GM23248 (cell line): ENCODE measurements around the gene TMEM131L. TPM values are rescaled to one million over a fixed set of nuclear protein-coding genes. Genes with fewer than 3 reads are reported as not detected.

Experiments
- DNase-seq: peaks from one replicate; pipeline ENCODE4 v3.0.0-alpha.2; 2015
- H2AFZ ChIP-seq: fragments of 200-600 bp; sonication (generic); 2 replicates; pipeline ENCODE4 v1.6.1; 2016; ENCODE audit warnings: antibody characterized with exemption
- H3F3A ChIP-seq: fragments of 200-600 bp; sonication (generic); 2 replicates; pipeline ENCODE4 v1.6.1; 2016; ENCODE audit warnings: mild to moderate bottlenecking, antibody characterized with exemption, mixed run types; ENCODE audit not compliant: insufficient read depth
- H3K27ac ChIP-seq: fragments of 200-600 bp; sonication (generic); 2 replicates; pipeline ENCODE4 v1.5.1; 2016; ENCODE audit warnings: mild to moderate bottlenecking
- H3K27me3 ChIP-seq: fragments of 200-600 bp; sonication (generic); replicated peaks from 2 replicates; pipeline ENCODE4 v1.6.1; 2016; ENCODE audit warnings: mild to moderate bottlenecking; ENCODE audit not compliant: insufficient read depth
- H3K36me3 ChIP-seq: fragments of 200-600 bp; sonication (generic); 2 replicates; pipeline ENCODE4 v1.6.1; 2016; ENCODE audit warnings: low read depth, mild to moderate bottlenecking
- H3K4me1 ChIP-seq: fragments of 200-600 bp; sonication (generic); 2 replicates; pipeline ENCODE4 v1.6.1; 2016; ENCODE audit warnings: mild to moderate bottlenecking; ENCODE audit not compliant: insufficient read depth
- H3K4me2 ChIP-seq: fragments of 200-600 bp; sonication (generic); one replicate; pipeline ENCODE4 v1.6.1; 2016; ENCODE audit warnings: mild to moderate bottlenecking; ENCODE audit not compliant: unreplicated experiment
- H3K4me3 ChIP-seq: fragments of 200-600 bp; sonication (generic); 2 replicates; pipeline ENCODE4 v1.5.1; 2016; ENCODE audit warnings: mild to moderate bottlenecking
- H3K79me2 ChIP-seq: fragments of 200-600 bp; sonication (generic); 2 replicates; pipeline ENCODE4 v1.6.1; 2016; ENCODE audit warnings: mild to moderate bottlenecking; ENCODE audit not compliant: insufficient read depth
- H3K9ac ChIP-seq: fragments of 200-600 bp; sonication (generic); 2 replicates; pipeline ENCODE4 v1.6.1; 2016; ENCODE audit warnings: mild to moderate bottlenecking
- H3K9me2 ChIP-seq: fragments of 200-600 bp; sonication (generic); 2 replicates; pipeline ENCODE4 v1.6.1; 2016; ENCODE audit warnings: mixed run types, mild to moderate bottlenecking, moderate library complexity; ENCODE audit not compliant: insufficient read depth
- H3K9me3 ChIP-seq: fragments of 200-600 bp; sonication (generic); one replicate; pipeline ENCODE4 v1.6.1; 2017; ENCODE audit warnings: low read depth
- H4K20me1 ChIP-seq: fragments of 200-600 bp; sonication (generic); 2 replicates; pipeline ENCODE4 v1.6.0; 2016; ENCODE audit not compliant: insufficient read depth
- EZH2 ChIP-seq: fragments of 200-600 bp; sonication (generic); IDR thresholded peaks from 2 replicates; pipeline ENCODE4 v1.6.1; 2018; ENCODE audit warnings: antibody characterized with exemption, mild to moderate bottlenecking; ENCODE audit not compliant: insufficient read depth, poor library complexity, severe bottlenecking
- EZH2phosphoT487 ChIP-seq: fragments of 200-600 bp; sonication (generic); IDR thresholded peaks from 2 replicates; pipeline ENCODE4 v1.6.1; 2018; ENCODE audit warnings: antibody characterized with exemption, moderate library complexity, mild to moderate bottlenecking, low read depth; ENCODE audit not compliant: insufficient read depth
- WGBS, 2 experiments: methylation state at CpG; one replicate each; pipeline ENCODE4 v1.1.6; 2015 to 2017; ENCODE audit warnings: low lambda C conversion rate in 2 of 2, low coverage in 1 of 2; ENCODE audit errors: missing lambda C conversion rate in 2 of 2; 5-methylcytosine and 5-hydroxymethylcytosine counted together
- in situ Hi-C: fragments of 300-500 bp; cut with MboI; formaldehyde crosslinking; loops from 2 replicates; pipeline ENCODE4 v1.15.0; 2020
- polyA plus RNA-seq: library from polyadenylated mRNA; unstranded; fragments of >200 nt; fragmentation: Nextera tagmentation; extraction: Ambion mirVana; gene quantifications from 2 replicates; pipeline ENCODE4 v1.2.1, GENCODE V29; 2016
- total RNA-seq: library from RNA; depleted of rRNA; stranded (reverse); fragments of >200 nt; shearing (Covaris generic); gene quantifications from 2 replicates; pipeline ENCODE4 v1.2.3, GENCODE V29; 2014; rRNA removed

TMEM131L gene
- total and polyA plus RNA-seq, 2 experiments from 2014 or later, result 8.7 to 11.1 TPM

DNA sequence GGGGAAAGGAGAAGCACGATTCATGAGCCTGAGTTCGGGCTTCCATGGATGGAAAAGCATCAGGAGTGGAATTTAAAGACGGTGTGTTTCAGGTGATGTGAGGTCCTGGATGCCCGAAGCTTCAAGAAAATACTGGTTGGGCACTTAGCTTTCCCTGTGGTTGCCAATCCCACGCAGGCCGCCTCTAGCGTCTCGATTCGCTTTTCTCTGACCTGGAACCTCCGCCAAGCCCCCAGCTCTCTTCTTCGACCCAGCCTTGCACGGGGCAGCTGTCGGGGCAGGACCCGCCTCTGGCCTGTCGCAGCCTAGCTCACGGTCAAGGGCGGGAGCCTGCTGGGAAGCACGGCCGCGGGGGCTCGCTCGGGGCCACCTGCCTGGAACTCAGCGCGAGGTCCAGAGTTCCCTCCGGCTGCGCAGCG lies 217.6 kb downstream of the TMEM131L start:
- Histone ChIP-seq H3K36me3 (no peaks in the 10 kb centered on the region), H2AFZ (peak overlapping the region; percentile 55), H3K9ac (no peak overlapping the region), H3K4me1 (no peaks in the 10 kb centered on the region), H3K4me2 (peak overlapping the region; percentile 73), H3K9me2 (no peaks in the 10 kb centered on the region), H3K27me3 (peaks cover 61% of the 10 kb centered on the region), H3F3A (no peaks in the 10 kb centered on the region; the same call in 1 of the 2 replicates), H3K27ac (no peak overlapping the region), H4K20me1 (no peaks in the 10 kb centered on the region; the same call in 1 of the 2 replicates), H3K9me3 (no peaks in the 10 kb centered on the region), H3K79me2 (no peaks in the 10 kb centered on the region), H3K4me3 (peak overlapping the region; percentile 67)
- 16 to 20% methylated on average over 27 of the region's 27 CpGs for WGBS, 2 experiments
- DNase-seq, result no peak
- TF ChIP-seq EZH2phosphoT487 (no peak), EZH2 (no peak)
- in situ Hi-C loops, result no loop called here

DNA sequence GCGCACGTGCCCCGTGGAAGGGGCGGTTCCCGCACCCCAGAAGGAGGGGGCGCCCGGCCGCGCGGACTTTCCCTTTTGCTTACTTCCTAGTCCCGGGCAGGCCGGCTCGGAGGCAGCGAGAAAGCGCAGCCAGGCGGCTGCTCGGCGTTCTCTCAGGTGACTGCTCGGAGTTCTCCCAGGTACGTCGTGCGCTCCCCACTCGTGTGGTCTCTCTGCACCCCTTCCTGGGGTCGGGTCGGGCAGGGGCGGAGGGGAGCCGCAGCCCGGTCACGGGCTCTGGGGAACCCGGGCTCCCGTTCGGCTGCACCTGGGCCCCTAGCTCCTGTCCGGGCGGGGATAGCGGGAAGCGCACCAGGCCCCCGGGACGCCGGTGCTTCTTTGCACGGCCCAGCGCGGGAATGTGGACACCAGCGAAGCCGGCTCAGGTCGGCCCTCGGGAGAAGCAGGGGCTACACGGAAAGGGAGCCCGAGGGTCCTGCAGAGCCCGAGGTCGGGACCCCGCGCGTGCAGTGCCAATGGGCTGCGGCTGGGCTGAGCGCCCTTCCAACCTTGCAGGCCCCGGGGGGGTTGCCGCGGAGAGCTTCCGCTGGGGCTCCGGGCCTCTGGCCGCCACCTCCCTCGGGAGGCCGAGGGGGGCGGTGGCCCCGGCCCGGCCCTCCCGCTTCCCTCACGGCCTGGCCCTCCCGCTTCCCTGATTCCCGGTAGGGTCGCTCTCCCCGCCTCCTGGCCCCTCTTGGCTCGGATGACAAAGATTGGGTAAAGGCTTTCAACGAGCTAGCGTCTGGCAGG lies 218.2 kb downstream of the TMEM131L start, which contains the start of gene TLR2:
TSS of gene TLR2 (plus strand) at position 99 of the 789 bp plus-strand sequence. CDS start 18,628 bp downstream, outside the sequence.
- 1% methylated on average over 55 to 72 of the region's 75 CpGs for WGBS, 2 experiments
- Histone ChIP-seq H2AFZ (peak within 1 kb of the TSS; percentile 55), H3K79me2 (no peaks in the 10 kb centered on the region), H3K9me3 (no peaks in the 10 kb centered on the region), H3K9ac (no peak within 1 kb of the TSS), H3K4me2 (peak within 1 kb of the TSS; percentile 73), H3K27ac (no peak within 1 kb of the TSS), H4K20me1 (no peaks in the 10 kb centered on the region; the same call in 1 of the 2 replicates), H3K4me1 (no peaks in the 10 kb centered on the region), H3K36me3 (no peaks in the 10 kb centered on the region), H3F3A (no peaks in the 10 kb centered on the region; the same call in 1 of the 2 replicates), H3K27me3 (peaks cover 61% of the 10 kb centered on the region), H3K9me2 (no peaks in the 10 kb centered on the region), H3K4me3 (peak within 1 kb of the TSS; percentile 67)
- DNase-seq, result peak; percentile 47
- in situ Hi-C loops, result no loop called here
- TF ChIP-seq EZH2 (peak; percentile 65), EZH2phosphoT487 (no peak)

DNA sequence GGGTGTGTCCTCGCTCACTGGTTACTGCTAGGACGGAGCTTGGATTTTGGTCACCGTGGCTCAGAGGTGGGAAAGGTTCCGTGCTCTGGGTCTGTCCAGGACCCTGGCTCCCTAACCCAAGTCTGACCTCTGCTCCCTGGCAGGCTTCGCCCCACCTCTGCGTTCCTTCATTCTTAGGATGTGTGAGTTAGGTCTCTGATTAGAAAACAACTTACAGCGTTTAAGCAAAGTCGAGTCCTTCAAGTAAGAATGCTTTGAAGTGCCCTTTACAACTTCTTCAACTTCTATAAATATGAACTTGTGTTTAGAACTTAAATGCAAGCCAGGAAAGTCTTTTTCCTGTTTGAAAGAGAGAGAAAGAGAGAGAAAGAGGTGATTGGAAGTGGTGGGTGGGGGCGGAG lies 218.8 kb downstream of the TMEM131L start:
- no peaks in the 10 kb centered on the region for H3K9me3 ChIP-seq
- peak overlapping the region; percentile 21 for H2AFZ ChIP-seq
- H3K27me3 ChIP-seq, result peaks cover 61% of the 10 kb centered on the region
- H3K4me2 ChIP-seq, result peak overlapping the region; percentile 73
- in situ Hi-C loops, result no loop called here
- TF ChIP-seq EZH2, result peak; percentile 49
- TF ChIP-seq EZH2phosphoT487, result 0 out of 2 replicates have a peak, but pooled peaks have one; percentile 1
- H3K79me2 ChIP-seq, result no peaks in the 10 kb centered on the region
- H3F3A ChIP-seq, result no peaks in the 10 kb centered on the region; the same call in 1 of the 2 replicates
- H3K27ac ChIP-seq, result no peak overlapping the region
- H3K9ac ChIP-seq, result no peak overlapping the region
- peak overlapping the region; percentile 67 for H3K4me3 ChIP-seq
- no peaks in the 10 kb centered on the region for H3K4me1 ChIP-seq
- peak; percentile 20 for DNase-seq
- WGBS, 2 experiments, result 15% methylated on average over 9 of the region's 9 CpGs
- no peaks in the 10 kb centered on the region for H3K9me2 ChIP-seq
- no peaks in the 10 kb centered on the region for H3K36me3 ChIP-seq
- no peaks in the 10 kb centered on the region; the same call in 1 of the 2 replicates for H4K20me1 ChIP-seq

Other genes with a start within 250 kb of the TMEM131L start
- 1.2 and 4.2 TPM in 2 replicates for gene MND1, start 121.7 kb upstream of the TMEM131L start, total RNA-seq
- 4.3 and 4.9 TPM in 2 replicates for gene MND1, start 121.7 kb upstream of the TMEM131L start, polyA plus RNA-seq
- not detected in 2 replicates for gene TLR2, start 217.9 kb downstream of the TMEM131L start, total RNA-seq
- gene TLR2, start 217.9 kb downstream of the TMEM131L start, polyA plus RNA-seq, result not detected in 2 replicates